Omental fat pad (tissue), 4 donors: Measurements from ENCODE around the gene FCHSD1. TPM values are rescaled to one million over a fixed set of nuclear protein-coding genes. Genes with fewer than 3 reads are reported as not detected.

ENCODE experiments used
- ATAC-seq: fragments of 150-250 bp; one replicate; pipeline ENCODE4 v1.9.1; 2016; ENCODE audit warnings: mild to moderate bottlenecking, moderate library complexity; ENCODE audit not compliant: low FRiP score
- DNase-seq: peaks from one replicate; pipeline ENCODE4 v3.0.0-alpha.2; 2019; ENCODE audit warnings: low spot score
- CTCF ChIP-seq, 3 donors: fragments of 450-650 bp; IDR thresholded peaks; one replicate each; pipeline ENCODE4 v1.5.1; 2016 to 2017; ENCODE audit warnings: antibody characterized with exemption in 3 of 3, mild to moderate bottlenecking in 3 of 3, moderate library complexity in 2 of 3
- total RNA-seq, 4 donors: library from RNA; depleted of rRNA; stranded (reverse); fragments of >200 nt; gene quantifications; one replicate each; pipeline ENCODE4 v1.1.0, GENCODE V29; 2016

Gene FCHSD1
- 10 to 100 TPM; 11.2 to 19.7 (median 15.5) TPM for total RNA-seq

- TF ChIP-seq CTCF (IDR thresholded peaks at IDR 0.05), result no peak
- ATAC-seq (peak; percentile 94), DNase-seq (peak; percentile 85)
Measured at GRCh38 chr5:141650851-141651727, at the start of gene FCHSD1. Gene FCHSD1 (minus strand): TSS chr5:141651418. CDS start chr5:141651368, 50 bp downstream.

GRCh38 chr5:141697586-141697985 is 46.4 kb upstream of the FCHSD1 start:
- ATAC-seq (no peak), DNase-seq (no peak)

GRCh38 chr5:141696431-141696830 is 45.2 kb upstream of the FCHSD1 start:
- TF ChIP-seq CTCF (IDR thresholded peaks at IDR 0.05), result no peak
- no peak for ATAC-seq
- no peak for DNase-seq

More at GRCh38 chr5:141697586-141697985, 46.4 kb upstream of the FCHSD1 start:
- TF ChIP-seq CTCF (IDR thresholded peaks at IDR 0.05), result no peak

- no peak for TF ChIP-seq CTCF (IDR thresholded peaks at IDR 0.05)
- ATAC-seq (no peak), DNase-seq (no peak)
Measured at GRCh38 chr5:141695627-141696215, 44.5 kb upstream of the FCHSD1 start.

GRCh38 chr5:141694479-141694878 is 43.3 kb upstream of the FCHSD1 start:
- no peak for ATAC-seq
- no peak for TF ChIP-seq CTCF (IDR thresholded peaks at IDR 0.05)
- no peak for DNase-seq

- no peak for DNase-seq
- no peak for ATAC-seq
- TF ChIP-seq CTCF (IDR thresholded peaks at IDR 0.05), result no peak
Measured at GRCh38 chr5:141692919-141693725, 41.9 kb upstream of the FCHSD1 start.
